Vagina (tissue), 2 donors: ENCODE data around the gene C1orf141.

ENCODE experiments used
- CTCF ChIP-seq, 3 experiments: fragments of 450-650 bp in 2 of 3; fragments of 200-600 bp in 1 of 3; sonication (generic) in 1 of 3; IDR thresholded peaks; one replicate each; pipeline ENCODE4 v1.5.1; 2017 to 2019; ENCODE audit warnings: antibody characterized with exemption in 3 of 3, mild to moderate bottlenecking in 2 of 3, moderate library complexity in 2 of 3
- POLR2A ChIP-seq, 2 donors: fragments of 450-650 bp; IDR thresholded peaks; one replicate each; pipeline ENCODE4 v1.6.1; 2017; ENCODE audit warnings: antibody characterized with exemption in 2 of 2, mild to moderate bottlenecking in 2 of 2, moderate library complexity in 2 of 2
- POLR2AphosphoS5 ChIP-seq, 2 donors: sonication (generic); formaldehyde crosslinking; IDR thresholded peaks; one replicate each; pipeline ENCODE4 v1.9.0; 2017; ENCODE audit warnings: antibody characterized with exemption in 2 of 2, mild to moderate bottlenecking in 2 of 2, low read depth in 1 of 2; ENCODE audit not compliant: insufficient read depth in 1 of 2

- no peak for TF ChIP-seq CTCF (IDR thresholded peaks at IDR 0.05)
- no peak for TF ChIP-seq POLR2AphosphoS5 (IDR thresholded peaks at IDR 0.05; ENCODE audit: insufficient read depth in 1 of 2, low read depth in 1 of 2)
- no peak for TF ChIP-seq POLR2A (IDR thresholded peaks at IDR 0.05)
These were observed 1.6 kb downstream of the C1orf141 start for GRCh38 chr1:67133177-67133576.
